ENCODE measurements around the gene INKA1.

DNA sequence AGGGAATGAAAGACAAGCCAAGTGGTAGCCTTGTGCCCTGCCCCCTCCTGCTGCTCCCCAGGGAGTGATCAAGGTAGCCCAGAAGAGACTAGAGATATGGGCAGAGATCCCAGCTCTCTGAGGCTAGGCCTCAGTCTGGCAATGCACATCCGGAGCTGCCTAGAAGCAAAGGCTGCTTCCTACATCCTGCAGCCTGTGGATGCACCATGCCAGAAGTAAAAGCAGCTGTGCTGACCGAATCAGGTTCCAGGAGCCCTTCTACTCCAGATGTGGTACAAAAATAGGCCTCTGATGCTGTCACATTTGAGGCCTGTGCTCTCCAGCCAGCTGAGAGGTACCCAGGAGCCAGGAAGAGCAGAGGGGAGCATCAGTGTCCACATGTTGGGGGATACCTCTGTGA, 37.3 kb downstream of the INKA1 start:
- TF ChIP-seq, protein P1, sequence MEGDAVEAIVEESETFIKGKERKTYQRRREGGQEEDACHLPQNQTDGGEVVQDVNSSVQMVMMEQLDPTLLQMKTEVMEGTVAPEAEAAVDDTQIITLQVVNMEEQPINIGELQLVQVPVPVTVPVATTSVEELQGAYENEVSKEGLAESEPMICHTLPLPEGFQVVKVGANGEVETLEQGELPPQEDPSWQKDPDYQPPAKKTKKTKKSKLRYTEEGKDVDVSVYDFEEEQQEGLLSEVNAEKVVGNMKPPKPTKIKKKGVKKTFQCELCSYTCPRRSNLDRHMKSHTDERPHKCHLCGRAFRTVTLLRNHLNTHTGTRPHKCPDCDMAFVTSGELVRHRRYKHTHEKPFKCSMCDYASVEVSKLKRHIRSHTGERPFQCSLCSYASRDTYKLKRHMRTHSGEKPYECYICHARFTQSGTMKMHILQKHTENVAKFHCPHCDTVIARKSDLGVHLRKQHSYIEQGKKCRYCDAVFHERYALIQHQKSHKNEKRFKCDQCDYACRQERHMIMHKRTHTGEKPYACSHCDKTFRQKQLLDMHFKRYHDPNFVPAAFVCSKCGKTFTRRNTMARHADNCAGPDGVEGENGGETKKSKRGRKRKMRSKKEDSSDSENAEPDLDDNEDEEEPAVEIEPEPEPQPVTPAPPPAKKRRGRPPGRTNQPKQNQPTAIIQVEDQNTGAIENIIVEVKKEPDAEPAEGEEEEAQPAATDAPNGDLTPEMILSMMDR (IDR thresholded peaks at IDR 0.05; ENCODE audit: insufficient read depth, low read length, poor library complexity, severe bottlenecking) = no peak
- no peak for TF ChIP-seq EZH2phosphoT487 (conservative IDR thresholded peaks at IDR 0.05; ENCODE audit: low read length)
